A549 (cell line): ENCODE results near the gene CHST15.

Experiments
- BCL3 ChIP-seq: fragments of >200 bp; sonication (Bioruptor Twin); formaldehyde crosslinking; IDR thresholded peaks from 3 replicates; pipeline ENCODE4 v1.6.1; 2016
- CEBPB ChIP-seq, 2 experiments: fragments of >200 bp in 1 of 2; sonication (Bioruptor Twin) in 1 of 2; formaldehyde crosslinking in 1 of 2; IDR thresholded peaks; 2 replicates each; pipeline ENCODE4 v1.6.1; 2012 to 2016
- CHD2 ChIP-seq: fragments of 150-350 bp; IDR thresholded peaks from 2 replicates; pipeline ENCODE4 v1.6.1; 2014; ENCODE audit warnings: low read length; ENCODE audit not compliant: partially characterized antibody
- EP300 ChIP-seq, 2 experiments: fragments of >200 bp; sonication (Bioruptor Twin); formaldehyde crosslinking; IDR thresholded peaks; 2 replicates in 1 of 2; 3 replicates in 1 of 2; pipeline ENCODE4 v1.6.1; 2016 to 2017
- FOSL2 ChIP-seq, 2 experiments: fragments of 450-650 bp in 1 of 2; fragments of >200 bp in 1 of 2; sonication (Bioruptor Twin) in 1 of 2; formaldehyde crosslinking; IDR thresholded peaks; 2 replicates each; pipeline versions ENCODE4 v1.5.0 to v1.6.1; 2016 to 2020; ENCODE audit warnings: mild to moderate bottlenecking in 1 of 2, moderate library complexity in 1 of 2
- HDAC2 ChIP-seq: fragments of 200-600 bp; sonication (generic); IDR thresholded peaks from 2 replicates; pipeline ENCODE4 v1.6.1; 2016
- KDM5A ChIP-seq: fragments of 200-600 bp; sonication (generic); IDR thresholded peaks from 2 replicates; pipeline ENCODE4 v1.6.1; 2016; ENCODE audit warnings: antibody characterized with exemption, mild to moderate bottlenecking
- MYC ChIP-seq: IDR thresholded peaks from 2 replicates; pipeline ENCODE4 v1.6.1; 2012; ENCODE audit warnings: mild to moderate bottlenecking, inconsistent platforms, low read length, improper control_type of control experiment, borderline replicate concordance
- POLR2A ChIP-seq: IDR thresholded peaks from 2 replicates; pipeline ENCODE4 v1.6.1; 2012; ENCODE audit warnings: mild to moderate bottlenecking, low read length
- RARB ChIP-seq: fragments of 250-450 bp; sonication (Bioruptor Pico); IDR thresholded peaks from 2 replicates; pipeline ENCODE4 v1.8.0; 2021; ENCODE audit warnings: mild to moderate bottlenecking, moderate library complexity
- SMC3 ChIP-seq: fragments of >200 bp; sonication (Bioruptor Twin); formaldehyde crosslinking; IDR thresholded peaks from 3 replicates; pipeline ENCODE4 v1.6.1; 2018; ENCODE audit warnings: inconsistent platforms
- SREBF2 ChIP-seq: fragments of 450-650 bp; IDR thresholded peaks from 2 replicates; pipeline ENCODE4 v1.6.1; 2014; ENCODE audit warnings: mild to moderate bottlenecking, moderate library complexity
- TF ChIP-seq, protein P1 (sequence below): fragments of >200 bp; sonication (Bioruptor Twin); formaldehyde crosslinking; IDR thresholded peaks from 3 replicates; pipeline ENCODE4 v1.5.1; 2016

GRCh38 chr10:124075231-124075955, 18.0 kb downstream of the CHST15 start:
- no peak for TF ChIP-seq EP300 (IDR thresholded peaks at IDR 0.05)
- TF ChIP-seq, protein P1, sequence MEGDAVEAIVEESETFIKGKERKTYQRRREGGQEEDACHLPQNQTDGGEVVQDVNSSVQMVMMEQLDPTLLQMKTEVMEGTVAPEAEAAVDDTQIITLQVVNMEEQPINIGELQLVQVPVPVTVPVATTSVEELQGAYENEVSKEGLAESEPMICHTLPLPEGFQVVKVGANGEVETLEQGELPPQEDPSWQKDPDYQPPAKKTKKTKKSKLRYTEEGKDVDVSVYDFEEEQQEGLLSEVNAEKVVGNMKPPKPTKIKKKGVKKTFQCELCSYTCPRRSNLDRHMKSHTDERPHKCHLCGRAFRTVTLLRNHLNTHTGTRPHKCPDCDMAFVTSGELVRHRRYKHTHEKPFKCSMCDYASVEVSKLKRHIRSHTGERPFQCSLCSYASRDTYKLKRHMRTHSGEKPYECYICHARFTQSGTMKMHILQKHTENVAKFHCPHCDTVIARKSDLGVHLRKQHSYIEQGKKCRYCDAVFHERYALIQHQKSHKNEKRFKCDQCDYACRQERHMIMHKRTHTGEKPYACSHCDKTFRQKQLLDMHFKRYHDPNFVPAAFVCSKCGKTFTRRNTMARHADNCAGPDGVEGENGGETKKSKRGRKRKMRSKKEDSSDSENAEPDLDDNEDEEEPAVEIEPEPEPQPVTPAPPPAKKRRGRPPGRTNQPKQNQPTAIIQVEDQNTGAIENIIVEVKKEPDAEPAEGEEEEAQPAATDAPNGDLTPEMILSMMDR, result no peak
- TF ChIP-seq SREBF2, result no peak
- TF ChIP-seq POLR2A, result no peak
- no peak for TF ChIP-seq CEBPB (IDR thresholded peaks at IDR 0.05)
- TF ChIP-seq HDAC2, result no peak
- no peak for TF ChIP-seq CHD2
- TF ChIP-seq RARB (CRISPR knock-in tag), result no peak
- no peak for TF ChIP-seq FOSL2 (IDR thresholded peaks at IDR 0.05)
- no peak for TF ChIP-seq FOSL2 (CRISPR knock-in tag; IDR thresholded peaks at IDR 0.05)
- TF ChIP-seq KDM5A, result no peak
- no peak for TF ChIP-seq SMC3
- no peak for TF ChIP-seq MYC
- no peak for TF ChIP-seq BCL3
